ENCODE measurements around the gene DNAAF3. TPM values are rescaled to one million over a fixed set of nuclear protein-coding genes. Genes with fewer than 3 reads are reported as not detected.
A peak's percentile ranks its signal among the peaks of the same experiment; 100 is the strongest.

DNAAF3 gene
- polyA plus RNA-seq, 1 of the 3 experiments (the other 2 are of a cell fraction), result 2.4 TPM

DNA sequence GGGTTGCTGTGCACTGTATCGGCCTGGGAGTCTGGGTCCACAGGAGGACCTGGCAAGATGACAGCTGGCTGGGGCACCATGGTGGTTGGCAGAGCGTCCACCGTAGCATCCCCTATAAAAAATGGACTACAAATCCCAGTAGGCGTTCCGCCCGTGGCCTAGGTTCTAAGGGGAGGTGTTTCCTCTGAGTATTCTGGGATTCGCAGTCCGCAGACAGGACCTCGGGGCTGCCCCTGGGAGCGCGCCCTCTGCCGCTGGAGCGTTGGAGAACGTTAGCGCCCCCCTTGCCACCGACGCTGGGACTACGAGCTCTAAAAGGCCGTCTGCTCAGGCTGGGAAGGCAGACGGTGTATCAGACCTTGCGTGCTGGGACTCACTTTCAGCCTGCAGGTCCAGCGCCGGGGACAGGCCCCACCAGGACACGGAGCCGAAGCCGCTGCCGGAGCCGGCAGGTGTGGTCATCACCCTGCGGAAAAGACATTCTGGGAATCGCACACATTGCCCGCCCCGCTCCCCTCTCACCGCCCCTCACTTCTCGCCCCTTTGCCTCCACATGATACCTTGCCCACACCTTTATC is 372 bp downstream of the DNAAF3 start:
- Histone ChIP-seq H2AFZ (ENCODE audit: low read depth) (peak overlapping the region; percentile 99), H3K27me3 (ENCODE audit: insufficient read depth) (peaks cover 52% of the 10 kb centered on the region), H3K9me3 (no peaks in the 10 kb centered on the region), H3F3A (replicated peaks; ENCODE audit: insufficient read depth) (no peaks in the 10 kb centered on the region), H4K20me1 (ENCODE audit: insufficient read depth) (no peaks in the 10 kb centered on the region), H3K79me2 (ENCODE audit: insufficient read depth) (no peaks in the 10 kb centered on the region), H3K4me1 (ENCODE audit: control insufficient read depth in 1 of 2, insufficient read depth in 2 of 2, low read depth in 1 of 2, low read length in 1 of 2) (peaks cover 0 to 6% of the 10 kb centered on the region in 2 experiments; a peak in 1 of 4 replicates), H3K36me3 (replicated peaks in 1 of 2; ENCODE audit: control insufficient read depth in 1 of 2, insufficient read depth in 2 of 2, low read length in 1 of 2) (no peaks in the 10 kb centered on the region), H3K27ac (ENCODE audit: low read depth in 2 of 2, low read length in 1 of 2) (no peak overlapping the region), H3K9me2 (no peaks in the 10 kb centered on the region), H3K4me3 (ENCODE audit: low read depth in 2 of 2, low read length in 1 of 2) (peak overlapping the region; percentile 55 to 86), H3K9ac (no peak overlapping the region), H3K4me2 (peak overlapping the region; percentile 94)
- WGBS (ENCODE audit: low lambda C conversion rate), result 0% methylated on average over 16 of the region's 34 CpGs
- TF ChIP-seq CHD2 (IDR thresholded peaks at IDR 0.05; ENCODE audit: low read length, partially characterized antibody) (peak; percentile 46), SIN3A (IDR thresholded peaks at IDR 0.05; ENCODE audit: borderline replicate concordance, low read depth, low read length) (no peak), MXI1 (IDR thresholded peaks at IDR 0.05; ENCODE audit: low read depth, low read length) (no peak), RAD21 (IDR thresholded peaks at IDR 0.05; ENCODE audit: low read length) (0 out of 2 replicates have a peak, but pooled peaks have one; percentile 7), ELF1 (IDR thresholded peaks at IDR 0.05) (peak; percentile 25; the same call in 1 of the 2 replicates), FOXM1 (IDR thresholded peaks at IDR 0.05; ENCODE audit: low read depth) (peak; percentile 72), GABPA (IDR thresholded peaks at IDR 0.05; ENCODE audit: low read depth) (peak; percentile 54)
- TF ChIP-seq, protein P1, sequence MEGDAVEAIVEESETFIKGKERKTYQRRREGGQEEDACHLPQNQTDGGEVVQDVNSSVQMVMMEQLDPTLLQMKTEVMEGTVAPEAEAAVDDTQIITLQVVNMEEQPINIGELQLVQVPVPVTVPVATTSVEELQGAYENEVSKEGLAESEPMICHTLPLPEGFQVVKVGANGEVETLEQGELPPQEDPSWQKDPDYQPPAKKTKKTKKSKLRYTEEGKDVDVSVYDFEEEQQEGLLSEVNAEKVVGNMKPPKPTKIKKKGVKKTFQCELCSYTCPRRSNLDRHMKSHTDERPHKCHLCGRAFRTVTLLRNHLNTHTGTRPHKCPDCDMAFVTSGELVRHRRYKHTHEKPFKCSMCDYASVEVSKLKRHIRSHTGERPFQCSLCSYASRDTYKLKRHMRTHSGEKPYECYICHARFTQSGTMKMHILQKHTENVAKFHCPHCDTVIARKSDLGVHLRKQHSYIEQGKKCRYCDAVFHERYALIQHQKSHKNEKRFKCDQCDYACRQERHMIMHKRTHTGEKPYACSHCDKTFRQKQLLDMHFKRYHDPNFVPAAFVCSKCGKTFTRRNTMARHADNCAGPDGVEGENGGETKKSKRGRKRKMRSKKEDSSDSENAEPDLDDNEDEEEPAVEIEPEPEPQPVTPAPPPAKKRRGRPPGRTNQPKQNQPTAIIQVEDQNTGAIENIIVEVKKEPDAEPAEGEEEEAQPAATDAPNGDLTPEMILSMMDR (IDR thresholded peaks at IDR 0.05), result peak; percentile 81
- ChIA-PET POLR2A (interaction anchor here (0.6 to 0.7 kb wide), 2 partner anchors 89 to 114 kb away, joined by 3 read pairs; partner anchors contain the start of gene HSPBP1), CTCF (interaction anchor here (0.5 to 6.3 kb wide), 21 partner anchors 8 to 302 kb away, joined by 3 to 37 read pairs (median 4); partner anchors contain the start of genes PPP6R1, SYT5, TMEM238 and TNNI3)
- peak; percentile 80 for DNase-seq

DNA sequence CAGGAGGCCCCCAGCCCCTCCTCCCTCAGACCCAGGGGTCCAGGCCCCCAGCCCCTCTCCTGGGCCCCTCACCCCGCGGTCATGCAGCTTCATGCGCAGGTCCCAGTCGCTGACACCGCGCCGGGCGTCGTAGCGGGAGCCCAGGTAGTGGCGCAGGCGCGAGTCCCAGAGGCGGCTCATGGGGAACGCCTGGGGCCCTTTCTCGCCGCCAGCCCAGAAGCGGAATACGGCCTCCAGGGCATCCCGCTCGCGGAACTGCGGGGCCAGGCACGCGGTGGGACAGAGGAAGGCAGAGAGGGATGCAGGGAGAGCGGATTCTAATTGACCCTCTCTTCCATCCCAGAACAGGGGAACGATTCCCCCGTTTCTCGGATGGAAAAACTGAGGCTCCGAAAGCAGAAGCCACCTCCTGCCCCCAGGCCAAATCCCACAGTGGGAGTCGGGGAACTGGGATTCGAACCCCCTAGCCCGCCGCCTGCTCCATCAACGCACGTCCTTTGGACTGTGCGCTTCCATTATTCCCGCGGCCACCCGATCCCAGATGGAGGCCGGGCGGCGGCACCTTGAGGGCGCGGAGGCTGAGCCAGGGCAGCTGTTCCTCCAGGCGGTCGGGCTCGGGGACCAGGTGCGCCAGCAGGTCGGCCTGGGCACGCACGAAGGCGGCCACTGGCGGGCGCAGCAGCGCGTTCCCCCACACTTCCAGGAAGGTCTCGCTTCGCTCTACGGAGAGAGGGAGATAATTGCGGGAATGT is 4.7 kb downstream of the DNAAF3 start:
- no peak for DNase-seq
- ChIA-PET CTCF (interaction anchor here (0.6 to 3.8 kb wide), 9 partner anchors 16 to 471 kb away, joined by 3 to 116 read pairs (median 4); partner anchors contain the start of gene PPP1R12C), POLR2A (no interaction called here)
- H3F3A ChIP-seq (replicated peaks; ENCODE audit: insufficient read depth), result peaks cover 7% of the 10 kb centered on the region
- peaks cover 0 to 4% of the 10 kb centered on the region in 2 experiments; a peak in 1 of 4 replicates for H3K4me1 ChIP-seq (ENCODE audit: control insufficient read depth in 1 of 2, insufficient read depth in 2 of 2, low read depth in 1 of 2, low read length in 1 of 2)
- WGBS (ENCODE audit: low lambda C conversion rate), result 22% methylated on average over 31 of the region's 61 CpGs
- H4K20me1 ChIP-seq (ENCODE audit: insufficient read depth), result no peaks in the 10 kb centered on the region
- no peak overlapping the region for H3K27ac ChIP-seq (ENCODE audit: low read depth in 2 of 2, low read length in 1 of 2)
- no peak overlapping the region for H3K9ac ChIP-seq
- H3K9me2 ChIP-seq, result no peaks in the 10 kb centered on the region
- H3K9me3 ChIP-seq, result no peaks in the 10 kb centered on the region
- no peak overlapping the region for H3K4me2 ChIP-seq
- H3K36me3 ChIP-seq (replicated peaks in 1 of 2; ENCODE audit: control insufficient read depth in 1 of 2, insufficient read depth in 2 of 2, low read length in 1 of 2), result no peaks in the 10 kb centered on the region
- no peak overlapping the region for H2AFZ ChIP-seq (ENCODE audit: low read depth)
- H3K4me3 ChIP-seq (ENCODE audit: low read depth in 2 of 2, low read length in 1 of 2), result no peak overlapping the region
- H3K79me2 ChIP-seq (ENCODE audit: insufficient read depth), result no peaks in the 10 kb centered on the region
- peaks cover 21% of the 10 kb centered on the region for H3K27me3 ChIP-seq (ENCODE audit: insufficient read depth)
- TF ChIP-seq SMC3 (IDR thresholded peaks at IDR 0.05; ENCODE audit: low read depth, low read length) (no peak), TAF1 (IDR thresholded peaks at IDR 0.05; ENCODE audit: borderline replicate concordance, low read depth, low read length) (no peak), TCF12 (IDR thresholded peaks at IDR 0.05) (no peak), JUND (IDR thresholded peaks at IDR 0.05) (no peak), RXRA (IDR thresholded peaks at IDR 0.05; ENCODE audit: borderline replicate concordance, low read depth) (no peak), FOXJ3 (CRISPR knock-in tag; IDR thresholded peaks at IDR 0.05) (no peak), EP300 (IDR thresholded peaks at IDR 0.05; ENCODE audit: borderline replicate concordance in 1 of 2, low read depth in 1 of 2, low read length in 1 of 2) (no peak), GATA2 (CRISPR knock-in tag; IDR thresholded peaks at IDR 0.05) (no peak), NFIC (IDR thresholded peaks at IDR 0.05; ENCODE audit: borderline replicate concordance) (no peak), RFX5 (IDR thresholded peaks at IDR 0.05; ENCODE audit: low read length) (no peak)
- TF ChIP-seq, protein P2, sequence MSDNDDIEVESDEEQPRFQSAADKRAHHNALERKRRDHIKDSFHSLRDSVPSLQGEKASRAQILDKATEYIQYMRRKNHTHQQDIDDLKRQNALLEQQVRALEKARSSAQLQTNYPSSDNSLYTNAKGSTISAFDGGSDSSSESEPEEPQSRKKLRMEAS (IDR thresholded peaks at IDR 0.05; ENCODE audit: low read depth), result no peak
- TF ChIP-seq, protein P3, sequence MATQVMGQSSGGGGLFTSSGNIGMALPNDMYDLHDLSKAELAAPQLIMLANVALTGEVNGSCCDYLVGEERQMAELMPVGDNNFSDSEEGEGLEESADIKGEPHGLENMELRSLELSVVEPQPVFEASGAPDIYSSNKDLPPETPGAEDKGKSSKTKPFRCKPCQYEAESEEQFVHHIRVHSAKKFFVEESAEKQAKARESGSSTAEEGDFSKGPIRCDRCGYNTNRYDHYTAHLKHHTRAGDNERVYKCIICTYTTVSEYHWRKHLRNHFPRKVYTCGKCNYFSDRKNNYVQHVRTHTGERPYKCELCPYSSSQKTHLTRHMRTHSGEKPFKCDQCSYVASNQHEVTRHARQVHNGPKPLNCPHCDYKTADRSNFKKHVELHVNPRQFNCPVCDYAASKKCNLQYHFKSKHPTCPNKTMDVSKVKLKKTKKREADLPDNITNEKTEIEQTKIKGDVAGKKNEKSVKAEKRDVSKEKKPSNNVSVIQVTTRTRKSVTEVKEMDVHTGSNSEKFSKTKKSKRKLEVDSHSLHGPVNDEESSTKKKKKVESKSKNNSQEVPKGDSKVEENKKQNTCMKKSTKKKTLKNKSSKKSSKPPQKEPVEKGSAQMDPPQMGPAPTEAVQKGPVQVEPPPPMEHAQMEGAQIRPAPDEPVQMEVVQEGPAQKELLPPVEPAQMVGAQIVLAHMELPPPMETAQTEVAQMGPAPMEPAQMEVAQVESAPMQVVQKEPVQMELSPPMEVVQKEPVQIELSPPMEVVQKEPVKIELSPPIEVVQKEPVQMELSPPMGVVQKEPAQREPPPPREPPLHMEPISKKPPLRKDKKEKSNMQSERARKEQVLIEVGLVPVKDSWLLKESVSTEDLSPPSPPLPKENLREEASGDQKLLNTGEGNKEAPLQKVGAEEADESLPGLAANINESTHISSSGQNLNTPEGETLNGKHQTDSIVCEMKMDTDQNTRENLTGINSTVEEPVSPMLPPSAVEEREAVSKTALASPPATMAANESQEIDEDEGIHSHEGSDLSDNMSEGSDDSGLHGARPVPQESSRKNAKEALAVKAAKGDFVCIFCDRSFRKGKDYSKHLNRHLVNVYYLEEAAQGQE (IDR thresholded peaks at IDR 0.05; ENCODE audit: low read depth, low read length), result no peak
- TF ChIP-seq, protein P4, sequence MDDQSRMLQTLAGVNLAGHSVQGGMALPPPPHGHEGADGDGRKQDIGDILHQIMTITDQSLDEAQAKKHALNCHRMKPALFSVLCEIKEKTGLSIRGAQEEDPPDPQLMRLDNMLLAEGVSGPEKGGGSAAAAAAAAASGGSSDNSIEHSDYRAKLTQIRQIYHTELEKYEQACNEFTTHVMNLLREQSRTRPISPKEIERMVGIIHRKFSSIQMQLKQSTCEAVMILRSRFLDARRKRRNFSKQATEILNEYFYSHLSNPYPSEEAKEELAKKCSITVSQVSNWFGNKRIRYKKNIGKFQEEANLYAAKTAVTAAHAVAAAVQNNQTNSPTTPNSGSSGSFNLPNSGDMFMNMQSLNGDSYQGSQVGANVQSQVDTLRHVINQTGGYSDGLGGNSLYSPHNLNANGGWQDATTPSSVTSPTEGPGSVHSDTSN (IDR thresholded peaks at IDR 0.05), result no peak
